Measurements from ENCODE around the gene ADI1. TPM values are rescaled to one million over a fixed set of nuclear protein-coding genes. Genes with fewer than 3 reads are reported as not detected.
"Not testable (repeated sequence)": the region's sequence is repeated elsewhere in the genome, so short reads cannot be mapped to it uniquely, and the experiment has no call there.

The ADI1 gene
- total and polyA plus RNA-seq, 10 donors, result 31.8 to 106 (median 55.4) TPM

DNA sequence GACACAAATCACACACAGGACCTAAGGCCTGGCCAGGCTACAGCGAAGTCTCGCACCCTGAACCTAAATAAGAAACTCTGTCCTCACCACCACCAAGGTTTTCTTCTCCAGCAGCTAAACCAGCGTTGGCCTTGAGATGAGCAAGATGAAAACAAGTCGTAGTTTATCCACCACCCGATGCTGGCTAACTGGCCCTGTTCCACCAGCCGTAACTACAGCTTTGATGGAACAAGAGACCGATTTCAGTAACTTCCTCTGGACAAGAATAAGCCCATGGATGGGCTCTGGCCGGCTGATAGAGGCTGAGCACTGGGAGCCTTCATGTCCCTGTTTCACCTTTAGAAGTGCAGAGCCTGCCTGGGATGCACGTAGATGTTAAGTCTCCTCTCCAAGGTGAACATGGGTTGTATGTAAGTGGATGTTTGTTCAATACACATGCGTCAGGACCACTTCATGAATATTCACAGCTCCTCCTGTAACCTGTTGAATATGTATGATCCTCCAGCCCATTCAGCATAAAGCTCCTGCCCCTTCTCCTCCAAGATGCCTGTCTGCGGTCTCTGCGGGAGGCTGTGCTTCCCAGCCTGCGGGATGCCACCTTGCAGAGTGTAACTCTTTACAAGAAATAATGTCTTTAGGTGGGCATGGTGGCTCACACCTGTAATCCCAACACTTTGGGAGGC is 24.2 kb downstream of the ADI1 start:
- WGBS, 5 donors, result 92 to 96% (median 95%) methylated on average over 9 to 13 of the region's 13 CpGs
- Histone ChIP-seq H3K36me3 (peaks cover 3 to 54% (median 44%) of the 10 kb centered on the region in 6 donors), H3K4me3 (no peak overlapping the region), H3K4me1 (no peaks in the 10 kb centered on the region), H3K27me3 (replicated peaks in 1 of 7) (no peaks in the 10 kb centered on the region), H3K9me3 (no peaks in the 10 kb centered on the region), H3K27ac (no peak overlapping the region)
- DNase-seq, result no peak
- intact Hi-C loops (cut with DNase I; ENCODE audit: low total_unique reads), result no loop called here
- TF ChIP-seq POLR2AphosphoS5 (IDR thresholded peaks at IDR 0.05), result no peak
- no peak for TF ChIP-seq POLR2A (IDR thresholded peaks at IDR 0.05)
- TF ChIP-seq, protein P1, sequence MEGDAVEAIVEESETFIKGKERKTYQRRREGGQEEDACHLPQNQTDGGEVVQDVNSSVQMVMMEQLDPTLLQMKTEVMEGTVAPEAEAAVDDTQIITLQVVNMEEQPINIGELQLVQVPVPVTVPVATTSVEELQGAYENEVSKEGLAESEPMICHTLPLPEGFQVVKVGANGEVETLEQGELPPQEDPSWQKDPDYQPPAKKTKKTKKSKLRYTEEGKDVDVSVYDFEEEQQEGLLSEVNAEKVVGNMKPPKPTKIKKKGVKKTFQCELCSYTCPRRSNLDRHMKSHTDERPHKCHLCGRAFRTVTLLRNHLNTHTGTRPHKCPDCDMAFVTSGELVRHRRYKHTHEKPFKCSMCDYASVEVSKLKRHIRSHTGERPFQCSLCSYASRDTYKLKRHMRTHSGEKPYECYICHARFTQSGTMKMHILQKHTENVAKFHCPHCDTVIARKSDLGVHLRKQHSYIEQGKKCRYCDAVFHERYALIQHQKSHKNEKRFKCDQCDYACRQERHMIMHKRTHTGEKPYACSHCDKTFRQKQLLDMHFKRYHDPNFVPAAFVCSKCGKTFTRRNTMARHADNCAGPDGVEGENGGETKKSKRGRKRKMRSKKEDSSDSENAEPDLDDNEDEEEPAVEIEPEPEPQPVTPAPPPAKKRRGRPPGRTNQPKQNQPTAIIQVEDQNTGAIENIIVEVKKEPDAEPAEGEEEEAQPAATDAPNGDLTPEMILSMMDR (IDR thresholded peaks at IDR 0.05 in 8 of 11, conservative IDR thresholded peaks at IDR 0.05 in 3 of 11), result no peak

DNA sequence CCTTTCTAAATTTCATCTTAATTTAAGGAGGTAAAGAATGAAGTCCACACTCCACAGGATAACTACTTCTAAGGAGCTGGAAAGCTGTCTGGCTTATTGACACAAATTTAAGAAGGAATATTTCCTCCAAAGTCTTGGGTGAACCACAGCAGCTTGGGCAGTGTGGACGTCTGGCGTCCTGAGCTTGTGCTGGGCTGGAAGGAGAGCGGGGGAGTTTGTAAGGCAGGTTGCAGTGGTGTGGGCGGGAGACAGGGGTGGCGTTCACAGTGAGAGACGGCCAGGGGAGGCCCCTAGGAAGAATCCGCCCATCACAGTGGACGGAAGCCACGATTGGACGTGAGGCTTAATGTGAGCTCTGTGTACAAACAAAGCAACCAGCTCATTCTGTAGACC is 25.7 kb downstream of the ADI1 start:
- 45 to 66% (median 61%) methylated on average over 10 of the region's 10 CpGs for WGBS, 5 donors
- H3K36me3 ChIP-seq, result peaks cover 3 to 39% (median 30%) of the 10 kb centered on the region in 6 donors
- no peak overlapping the region for H3K27ac ChIP-seq
- intact Hi-C loops (cut with DNase I; ENCODE audit: low total_unique reads), result no loop called here
- no peaks in the 10 kb centered on the region for H3K27me3 ChIP-seq (replicated peaks in 1 of 7)
- peak overlapping the region in 3 of 8 donors; percentile 2 to 27 (median 19) for H3K4me3 ChIP-seq
- no peaks in the 10 kb centered on the region for H3K9me3 ChIP-seq
- TF ChIP-seq POLR2AphosphoS5 (IDR thresholded peaks at IDR 0.05), result peak in 1 of 3 donors; percentile 31
- no peak for TF ChIP-seq POLR2A (IDR thresholded peaks at IDR 0.05)
- TF ChIP-seq, protein P1 (IDR thresholded peaks at IDR 0.05 in 8 of 11, conservative IDR thresholded peaks at IDR 0.05 in 3 of 11), result no peak
- DNase-seq, result no peak
- H3K4me1 ChIP-seq, result no peaks in the 10 kb centered on the region

DNA sequence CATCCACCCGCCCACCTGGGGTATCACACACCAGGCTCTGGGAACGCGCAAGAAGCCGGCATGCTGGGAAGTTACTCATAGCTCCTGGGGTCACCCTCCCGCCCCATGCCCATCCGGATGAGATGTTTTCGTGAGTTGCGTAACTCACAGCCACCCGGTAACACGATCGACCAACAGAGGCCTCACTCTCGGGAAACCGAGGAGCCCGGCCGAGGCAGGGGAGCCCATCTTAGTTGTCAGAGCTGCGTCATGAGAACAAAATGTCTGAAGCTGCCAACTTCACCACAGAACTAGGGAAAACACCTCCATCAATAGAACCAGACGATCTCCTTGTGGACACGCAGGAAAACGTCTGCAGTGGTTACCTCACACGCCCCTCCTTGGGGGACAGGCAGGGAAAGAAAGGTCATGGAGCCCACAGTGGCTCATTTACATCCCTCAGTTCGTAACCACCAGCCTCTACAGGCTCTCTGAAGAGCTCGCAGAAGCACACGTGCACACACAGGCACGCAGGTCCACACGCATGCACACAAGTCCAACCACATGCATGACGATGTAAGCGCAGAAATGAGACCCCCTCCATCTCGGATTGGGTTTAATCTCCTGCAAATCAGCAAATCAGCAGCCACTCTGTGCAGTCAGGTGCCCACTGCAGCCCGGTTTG is 26.2 kb downstream of the ADI1 start:
- no peaks in the 10 kb centered on the region for H3K4me1 ChIP-seq
- 67 to 86% (median 83%) methylated on average over 25 to 29 of the region's 29 CpGs for WGBS, 5 donors
- peaks cover 3 to 34% (median 25%) of the 10 kb centered on the region in 6 donors for H3K36me3 ChIP-seq
- DNase-seq, result no peak
- intact Hi-C loops (cut with DNase I; ENCODE audit: low total_unique reads), result no loop called here
- no peaks in the 10 kb centered on the region for H3K27me3 ChIP-seq (replicated peaks in 1 of 7)
- no peak overlapping the region for H3K4me3 ChIP-seq
- H3K27ac ChIP-seq, result no peak overlapping the region
- H3K9me3 ChIP-seq, result no peaks in the 10 kb centered on the region
- TF ChIP-seq POLR2AphosphoS5 (IDR thresholded peaks at IDR 0.05) (no peak), POLR2A (IDR thresholded peaks at IDR 0.05) (no peak)
- TF ChIP-seq, protein P1 (IDR thresholded peaks at IDR 0.05 in 8 of 11, conservative IDR thresholded peaks at IDR 0.05 in 3 of 11), result no peak

DNA sequence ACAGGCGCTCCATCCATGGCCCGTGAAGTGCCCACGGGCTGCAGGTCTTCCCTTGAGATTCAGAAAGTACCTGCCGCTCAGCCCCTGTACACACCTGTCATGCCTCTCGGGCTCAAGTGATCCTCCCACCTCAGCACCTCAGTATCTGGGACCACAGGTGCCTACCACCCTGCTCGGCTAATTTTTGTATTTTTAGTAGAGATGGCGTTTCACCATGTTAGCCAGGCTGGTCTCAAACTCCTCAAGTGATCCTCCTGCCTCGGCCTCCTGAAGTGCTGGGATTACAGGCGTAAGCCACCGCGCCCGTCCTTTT is 26.9 kb downstream of the ADI1 start:
- intact Hi-C loops (cut with DNase I; ENCODE audit: low total_unique reads); H3K9me3 ChIP-seq; H3K4me3 ChIP-seq; H3K4me1 ChIP-seq; H3K27me3 ChIP-seq (replicated peaks in 1 of 7); DNase-seq; H3K27ac ChIP-seq: not testable (repeated sequence)
- H3K36me3 ChIP-seq, result peaks cover 3 to 27% (median 19%) of the 10 kb centered on the region in 6 donors
- 82 to 92% (median 86%) methylated on average over 12 of the region's 12 CpGs for WGBS, 5 donors

Measured in spleen (tissue), 11 donors.